Measurements from ENCODE around the gene APH1A.

DNA sequence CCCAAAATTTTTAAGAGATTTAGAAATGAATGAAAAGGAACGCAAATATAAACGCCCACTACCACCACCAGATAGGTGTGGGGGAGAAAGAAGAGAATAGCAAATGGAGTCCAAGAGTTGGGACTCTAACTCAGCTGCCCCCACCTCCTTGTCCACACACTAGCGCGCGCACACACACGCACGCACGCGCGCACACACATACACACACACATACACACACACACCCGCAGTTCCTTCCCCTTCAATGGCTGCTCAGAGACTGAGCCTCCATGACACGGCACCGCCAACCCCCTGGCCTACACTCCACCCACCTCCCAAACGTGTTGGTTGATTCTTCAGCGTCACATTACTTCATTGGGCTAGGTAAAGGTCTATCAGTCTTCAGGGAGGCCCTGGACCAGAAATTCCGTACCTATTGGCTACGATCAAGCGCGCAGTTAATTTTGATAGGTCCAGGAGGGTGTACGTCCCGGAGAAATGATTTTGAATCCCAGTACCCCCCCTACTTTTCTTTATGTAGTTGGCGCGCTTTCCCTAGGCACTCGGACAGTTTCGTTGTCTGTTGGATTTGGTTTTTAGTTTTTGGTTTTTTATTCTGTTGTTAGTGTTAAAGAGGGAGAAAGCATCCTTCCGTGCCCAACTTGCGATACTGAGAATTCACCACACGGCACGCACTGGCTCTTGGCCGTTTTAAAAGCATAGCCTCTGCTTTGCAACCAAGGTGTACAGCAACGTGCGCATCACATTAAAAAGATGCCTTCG lies 32.8 kb downstream of the APH1A start, which contains the start of gene ANP32E:
- TF ChIP-seq, protein P1, sequence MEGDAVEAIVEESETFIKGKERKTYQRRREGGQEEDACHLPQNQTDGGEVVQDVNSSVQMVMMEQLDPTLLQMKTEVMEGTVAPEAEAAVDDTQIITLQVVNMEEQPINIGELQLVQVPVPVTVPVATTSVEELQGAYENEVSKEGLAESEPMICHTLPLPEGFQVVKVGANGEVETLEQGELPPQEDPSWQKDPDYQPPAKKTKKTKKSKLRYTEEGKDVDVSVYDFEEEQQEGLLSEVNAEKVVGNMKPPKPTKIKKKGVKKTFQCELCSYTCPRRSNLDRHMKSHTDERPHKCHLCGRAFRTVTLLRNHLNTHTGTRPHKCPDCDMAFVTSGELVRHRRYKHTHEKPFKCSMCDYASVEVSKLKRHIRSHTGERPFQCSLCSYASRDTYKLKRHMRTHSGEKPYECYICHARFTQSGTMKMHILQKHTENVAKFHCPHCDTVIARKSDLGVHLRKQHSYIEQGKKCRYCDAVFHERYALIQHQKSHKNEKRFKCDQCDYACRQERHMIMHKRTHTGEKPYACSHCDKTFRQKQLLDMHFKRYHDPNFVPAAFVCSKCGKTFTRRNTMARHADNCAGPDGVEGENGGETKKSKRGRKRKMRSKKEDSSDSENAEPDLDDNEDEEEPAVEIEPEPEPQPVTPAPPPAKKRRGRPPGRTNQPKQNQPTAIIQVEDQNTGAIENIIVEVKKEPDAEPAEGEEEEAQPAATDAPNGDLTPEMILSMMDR (IDR thresholded peaks at IDR 0.05), result peak in 1 of 7 experiments; percentile 8
- peak; percentile 79 to 92 (median 91) for TF ChIP-seq POLR2AphosphoS5 (IDR thresholded peaks at IDR 0.05)
